ENCODE measurements around the gene SLC26A11. TPM values are rescaled to one million over a fixed set of nuclear protein-coding genes. Genes with fewer than 3 reads are reported as not detected.

SLC26A11 gene
- 1.5 and 1.6 TPM in 2 replicates for total RNA-seq

DNA sequence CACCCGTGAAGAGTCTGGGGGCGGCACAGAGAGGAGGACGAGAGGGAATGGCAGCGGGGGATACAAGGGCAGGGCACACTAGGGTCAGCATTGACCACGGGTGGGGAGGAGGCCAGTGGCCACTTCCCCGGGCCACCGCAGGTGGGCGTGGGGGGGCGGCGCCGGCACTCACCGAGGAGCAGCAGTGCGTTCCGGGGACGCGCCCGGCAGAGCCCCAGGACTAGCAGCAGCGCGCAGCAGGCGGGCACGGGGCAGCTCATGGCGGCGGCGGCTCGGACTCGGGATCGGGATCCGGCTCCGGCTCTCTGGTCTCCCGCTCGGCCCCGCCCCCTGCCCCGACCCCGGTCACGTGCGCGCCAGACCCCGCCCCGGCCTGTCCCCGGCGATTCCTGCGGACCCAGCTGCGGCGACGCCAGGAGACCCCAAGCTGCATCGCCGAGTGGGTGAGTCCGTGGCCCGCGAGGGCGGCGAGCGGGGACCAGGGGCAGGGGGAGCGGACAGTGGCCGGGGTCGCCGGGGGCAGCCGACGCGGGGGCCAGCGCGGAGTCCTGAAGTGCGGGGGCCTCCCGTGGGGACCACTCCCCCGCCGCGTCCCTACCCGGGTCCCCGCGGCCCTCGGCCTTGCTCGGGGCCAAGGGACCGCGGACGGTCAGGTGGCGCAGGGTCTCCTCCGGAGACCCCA lies at the start of gene SLC26A11, which contains the start of gene SGSH:
TSS of gene SLC26A11 (plus strand) at position 374 of the 682 bp plus-strand sequence. CDS start 1,134 bp downstream, outside the sequence.
TSS of gene SGSH (minus strand) at position 280 of the 682 bp plus-strand sequence. CDS start at position 260, 20 bp downstream.

DNA sequence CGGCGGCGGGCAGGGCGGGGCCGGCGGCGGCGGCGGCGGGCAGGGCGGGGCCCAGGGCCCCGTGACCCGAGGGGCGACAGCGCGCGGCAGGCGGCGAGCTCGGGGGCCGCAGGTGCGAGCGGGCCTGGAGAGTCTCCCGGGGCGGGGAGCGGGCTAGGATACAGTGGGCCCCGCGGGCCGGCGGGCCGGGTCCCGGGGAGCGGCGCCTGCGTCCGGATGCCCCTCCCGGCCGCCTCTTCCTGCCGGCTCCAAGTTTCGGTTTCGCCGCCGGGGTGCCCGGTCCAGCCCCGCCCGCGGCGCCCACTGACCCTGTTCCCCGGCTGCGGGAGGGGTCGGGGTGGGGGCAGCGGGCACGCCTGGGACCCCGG lies 40.5 kb downstream of the SLC26A11 start, which contains the start of gene RNF213:
TSS of gene RNF213 (plus strand) at position 62 of the 368 bp plus-strand sequence. CDS start 2,830 bp downstream, outside the sequence.

Other genes with a start within 250 kb of the SLC26A11 start
- 20.1 and 26.0 TPM in 2 replicates for gene TBC1D16, start 184.6 kb upstream of the SLC26A11 start, total RNA-seq
- gene CCDC40, start 183.8 kb upstream of the SLC26A11 start, total RNA-seq = 0.47 and 0.57 TPM in 2 replicates
- 14.5 and 39.9 TPM in 2 replicates for gene GAA, start 118.8 kb upstream of the SLC26A11 start, total RNA-seq
- 64.0 and 100 TPM in 2 replicates for gene EIF4A3, start 73.3 kb upstream of the SLC26A11 start, total RNA-seq
- gene CARD14, start 50.4 kb upstream of the SLC26A11 start, total RNA-seq = 0.62 TPM in 1 of 2 replicates, not detected in the other
- 6.1 and 9.0 TPM in 2 replicates for gene SGSH, start 94 bp upstream of the SLC26A11 start, total RNA-seq
- 25.2 and 39.0 TPM in 2 replicates for gene RNF213, start 40.4 kb downstream of the SLC26A11 start, total RNA-seq
- 9.9 and 15.9 TPM in 2 replicates for gene ENDOV, start 194.7 kb downstream of the SLC26A11 start, total RNA-seq

All from hair follicular keratinocyte (primary cell).